Effector CD4-positive, alpha-beta T cell (primary cell): Measurements from ENCODE around the gene GOLGA6L10.

ENCODE experiments used
- DNase-seq: peaks from one replicate; pipeline ENCODE4 v3.0.0-alpha.2; 2020

Gene GOLGA6L10

DNA sequence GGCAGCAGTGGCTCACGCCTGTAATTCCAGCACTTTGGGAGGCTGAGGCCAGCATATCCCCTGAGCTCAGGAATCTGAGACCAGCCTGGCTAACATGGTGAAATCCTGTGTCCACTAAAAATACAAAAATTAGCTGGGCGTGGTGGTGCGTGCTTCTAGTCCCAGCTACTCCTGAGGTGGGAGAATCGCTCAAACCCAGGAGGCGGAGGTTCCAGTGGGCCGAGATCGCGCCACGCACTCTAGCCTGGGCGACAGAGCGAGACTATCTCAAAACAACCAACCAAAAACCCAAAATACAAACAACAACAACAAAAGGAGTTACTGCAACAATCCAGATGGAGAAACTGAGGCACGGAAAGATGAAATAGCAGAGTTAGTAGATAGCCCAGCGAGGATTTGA lies 51.2 kb downstream of the GOLGA6L10 start:
- no peak for DNase-seq

- no peak for DNase-seq
Measured at GRCh38 chr15:82297546-82297945, 51.7 kb downstream of the GOLGA6L10 start.

DNA sequence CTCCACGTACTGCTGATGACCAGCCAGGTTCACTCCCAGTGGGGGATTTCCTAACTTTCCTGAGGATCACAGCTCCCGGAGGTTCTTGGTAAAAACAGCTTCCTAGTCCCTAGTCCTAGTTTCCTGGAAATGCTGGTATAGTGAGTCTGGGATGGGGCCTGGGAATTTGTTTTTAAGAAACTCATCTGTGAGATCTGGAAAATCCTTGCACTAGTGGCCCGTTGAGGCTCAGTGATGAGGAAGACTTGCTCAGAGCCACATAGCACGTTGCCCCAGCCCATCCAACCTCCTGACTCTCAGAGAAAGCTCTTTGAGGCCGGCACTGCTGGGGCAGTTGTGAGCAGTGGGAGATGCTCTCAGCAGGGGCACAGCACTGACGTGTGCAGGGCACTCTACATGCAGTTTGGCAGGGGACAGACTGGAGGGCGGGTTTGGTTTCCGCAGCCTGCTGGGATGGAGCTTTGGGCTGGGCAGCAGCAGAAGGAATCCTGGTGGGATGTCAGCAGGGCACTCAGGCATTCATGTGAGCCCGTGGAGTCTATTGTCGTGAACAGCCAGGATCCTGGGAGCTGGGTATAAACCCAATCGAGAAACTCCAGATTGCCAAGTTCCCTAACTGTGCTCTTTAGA lies 55.1 kb downstream of the GOLGA6L10 start:
- no peak for DNase-seq

DNA sequence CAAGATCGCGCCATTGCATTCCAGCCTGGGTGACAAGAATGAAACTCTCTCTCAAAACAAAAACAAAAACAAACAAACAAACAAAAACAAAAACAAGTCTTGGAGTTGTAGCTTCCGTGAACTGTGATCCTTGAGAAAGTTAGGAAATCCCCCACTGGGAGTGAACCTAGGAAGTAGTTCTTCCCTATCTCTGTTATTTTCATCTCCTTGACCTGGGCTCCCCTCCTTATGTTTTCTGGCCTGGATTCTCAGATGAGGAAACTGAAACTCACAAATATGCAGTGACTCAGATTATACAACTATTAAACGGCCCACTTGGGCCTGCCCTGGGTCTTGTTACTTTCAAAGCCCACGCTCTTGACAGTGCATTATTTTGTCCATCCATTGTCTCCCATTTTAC lies 57.0 kb downstream of the GOLGA6L10 start:
- DNase-seq, result no peak
